GM12878 (cell line): ENCODE data around the gene NEMF. TPM values are rescaled to one million over a fixed set of nuclear protein-coding genes. Genes with fewer than 3 reads are reported as not detected.
"Not testable (repeated sequence)": the region's sequence is repeated elsewhere in the genome, so short reads cannot be mapped to it uniquely, and the experiment has no call there.

Experiments
- ATAC-seq: fragments of 200-7000 bp; cut with Tn5 transposase; 3 replicates; pipeline ENCODE4 v1.9.1; 2020; ENCODE audit warnings: mild to moderate bottlenecking, moderate library complexity
- BruUV-seq: library from RNA; stranded (reverse); fragments of 400-500 nt; replicated peaks from 2 replicates; lab custom pipeline; 2021; lab: Mats Ljungman, UMichigan
- CTCF ChIA-PET: fragments of 300-600 bp; sonication (Branson Sonifier 250); formaldehyde crosslinking; extraction: SDS; loops from one replicate; lab custom pipeline; 2021; ENCODE audit warnings: inconsistent platforms; lab: Yijun Ruan, JAX
- POLR2A ChIA-PET: fragments of 350-600 bp; formaldehyde crosslinking; extraction: SDS; loops from one replicate; lab custom pipeline; 2021; ENCODE audit warnings: inconsistent platforms; lab: Charles Lee
- RAD21 ChIA-PET: fragments of 300-600 bp; sonication (Branson Sonifier 250); formaldehyde crosslinking; loops from one replicate; lab custom pipeline; 2023; ENCODE audit warnings: antibody characterized with exemption; ENCODE audit not compliant: unreplicated experiment; lab: Charles Lee
- SMC1A ChIA-PET: fragments of 300-600 bp; sonication (Branson Sonifier 250); formaldehyde crosslinking; loops from one replicate; lab custom pipeline; 2023; ENCODE audit not compliant: unreplicated experiment, uncharacterized antibody; lab: Charles Lee
- DNase-seq: peaks from one replicate; pipeline ENCODE4 v3.0.0-alpha.2; 2011; ENCODE audit warnings: low read depth, low spot score
- FAIRE-seq: peaks from 3 replicates; lab custom pipeline; 2011; peaks lifted over from hg19 to GRCh38; lab: Jason Lieb, UNC
- H2AFZ ChIP-seq: 2 replicates; pipeline ENCODE4 v1.6.0; 2011; ENCODE audit warnings: low read depth, low read length, control low read depth; ENCODE audit not compliant: control insufficient read depth
- H3K27ac ChIP-seq: 2 replicates; pipeline ENCODE4 v1.5.1; 2011; ENCODE audit warnings: control low read depth; ENCODE audit not compliant: control insufficient read depth, insufficient read depth
- H3K27me3 ChIP-seq, 2 experiments: replicated peaks in 1 of 2; 2 replicates each; pipeline versions ENCODE4 v1.6.0 to v1.6.1; 2011; ENCODE audit warnings: low read length in 1 of 2; ENCODE audit not compliant: control insufficient read depth in 2 of 2, insufficient read depth in 2 of 2
- H3K36me3 ChIP-seq, 2 experiments: 2 replicates each; pipeline ENCODE4 v1.5.1; 2011; ENCODE audit warnings: low read length in 1 of 2; ENCODE audit not compliant: control insufficient read depth in 2 of 2, insufficient read depth in 2 of 2
- H3K4me1 ChIP-seq: 2 replicates; pipeline ENCODE4 v1.6.1; 2011; ENCODE audit warnings: mild to moderate bottlenecking, low read length, moderate library complexity, mixed read lengths; ENCODE audit not compliant: control insufficient read depth, insufficient read depth
- H3K4me2 ChIP-seq: 2 replicates; pipeline ENCODE4 v1.6.0; 2011; ENCODE audit warnings: control low read depth; ENCODE audit not compliant: control insufficient read depth, insufficient read depth
- H3K4me3 ChIP-seq: fragments of 200-600 bp; sonication (generic); 2 replicates; pipeline ENCODE4 v1.5.1; 2016
- H3K79me2 ChIP-seq: 2 replicates; pipeline ENCODE4 v1.6.0; 2011; ENCODE audit warnings: low read length; ENCODE audit not compliant: control insufficient read depth, insufficient read depth
- H3K9ac ChIP-seq: 2 replicates; pipeline ENCODE4 v1.8.0; 2011; ENCODE audit warnings: low read length, control low read depth, mixed read lengths; ENCODE audit not compliant: control insufficient read depth, insufficient read depth
- H3K9me3 ChIP-seq: replicated peaks from 3 replicates; pipeline ENCODE4 v1.5.1; 2011; ENCODE audit warnings: mild to moderate bottlenecking, low read length; ENCODE audit not compliant: control insufficient read depth, insufficient read depth
- H4K20me1 ChIP-seq: 2 replicates; pipeline ENCODE4 v1.6.0; 2011; ENCODE audit not compliant: control insufficient read depth, insufficient read depth
- ATF7 ChIP-seq: fragments of 450-650 bp; IDR thresholded peaks from 2 replicates; pipeline ENCODE4 v1.6.1; 2016; ENCODE audit warnings: low read depth, mild to moderate bottlenecking
- NFXL1 ChIP-seq: fragments of 450-650 bp; IDR thresholded peaks from 2 replicates; pipeline ENCODE4 v1.6.1; 2017; ENCODE audit warnings: antibody characterized with exemption, mild to moderate bottlenecking, borderline replicate concordance
- WGBS: methylation state at CpG from one replicate; pipeline ENCODE4 v1.1.6; 2016; ENCODE audit warnings: low lambda C conversion rate; ENCODE audit not compliant: insufficient replicate concordance, insufficient coverage; ENCODE audit errors: missing lambda C conversion rate; 5-methylcytosine and 5-hydroxymethylcytosine counted together
- in situ Hi-C: fragments of 300-500 bp; cut with MboI; formaldehyde crosslinking; loops from 9 replicates; pipeline ENCODE4 v1.14.3; 2018; ENCODE audit warnings: mixed read lengths
- intact Hi-C: fragments of 100-400 bp; cut with micrococcal nuclease; formaldehyde crosslinking; loops from one replicate; pipeline ENCODE4 v1.14.2; 2022; ENCODE audit not compliant: unreplicated experiment
- polyA plus RNA-seq, 11 experiments: library from polyadenylated mRNA; depleted of rRNA in 4 of 11; unstranded in 6 of 11; stranded (reverse) in 5 of 11; fragments of >200 nt; fragmentation: Nextera tagmentation in 4 of 11; fragmentation: Illumina TruSeq in 1 of 11; extraction: Ambion mirVana in 4 of 11; extraction: Trizol in 1 of 11; gene quantifications; 1 replicate in 1 of 11; 2 replicates in 10 of 11; pipeline versions ENCODE4 v1.2.1 to v1.2.3, GENCODE V29; 2011 to 2016; ENCODE audit warnings: inconsistent platforms in 2 of 11, missing spikeins in 2 of 11, low read depth in 1 of 11
- total RNA-seq, 4 experiments: library from RNA; depleted of rRNA in 3 of 4; stranded (reverse); fragments of >200 nt in 3 of 4; fragmentation: Illumina TruSeq in 1 of 4; extraction: Trizol in 1 of 4; gene quantifications; 2 replicates each; pipeline versions ENCODE4 v1.2.1 to v1.2.3, GENCODE V29; 2013 to 2021

The NEMF gene
- total and polyA plus RNA-seq, 10 of the 15 experiments (the other 5 are each of a cell fraction or from before 2014, with no cell fraction given), result 31.5 to 80.1 (median 61.1) TPM

DNA sequence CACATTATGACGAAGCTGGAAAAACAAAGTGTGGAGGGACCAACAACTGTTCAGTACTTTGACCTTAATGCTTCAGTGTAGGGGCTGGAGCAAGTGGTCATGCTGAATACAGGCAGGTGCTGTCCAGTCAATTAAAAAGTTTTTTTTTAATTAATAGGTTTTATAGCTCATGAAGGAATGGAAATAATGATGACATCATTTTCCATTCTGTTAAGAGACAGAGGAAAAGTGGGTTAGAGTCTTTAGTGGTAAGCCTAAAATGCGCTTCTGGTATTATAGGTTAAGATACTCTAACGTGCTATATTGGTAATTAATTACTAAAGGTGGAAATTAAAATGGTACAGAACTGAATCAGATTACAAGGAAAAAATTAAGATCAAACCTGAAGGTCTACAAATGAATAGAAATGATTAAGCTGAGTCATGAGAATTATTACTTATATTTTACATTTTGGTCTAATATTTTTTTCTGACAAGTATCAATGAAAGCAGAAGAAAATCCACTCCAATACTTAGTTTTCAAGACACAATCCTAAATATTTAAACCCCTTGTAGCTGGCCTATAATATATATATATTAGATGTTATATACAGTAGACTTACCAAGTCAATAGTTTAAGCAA lies 69.1 kb downstream of the NEMF start:
- intact Hi-C loops (no loop called here), in situ Hi-C loops (no loop called here)
- no peaks in the 10 kb centered on the region for H3K4me1 ChIP-seq
- no peak overlapping the region for H2AFZ ChIP-seq
- ChIA-PET RAD21 (no interaction called here), CTCF (no interaction called here), SMC1A (interaction anchor here (1.0 to 1.6 kb wide), 2 partner anchors 14 to 16 kb away, joined by 3 to 4 read pairs; partner anchors contain the start of gene KLHDC2), POLR2A (no interaction called here)
- H4K20me1 ChIP-seq, result no peaks in the 10 kb centered on the region
- H3K36me3 ChIP-seq, result peaks cover 3 to 36% of the 10 kb centered on the region in 2 experiments
- BruUV-seq, result no TSS peak
- no peak overlapping the region for H3K4me2 ChIP-seq
- no peaks in the 10 kb centered on the region for H3K79me2 ChIP-seq
- ATAC-seq, result no peak
- H3K27me3 ChIP-seq, result no peaks in the 10 kb centered on the region
- peak; percentile 38 for FAIRE-seq
- TF ChIP-seq NFXL1 (no peak), ATF7 (peak; percentile 37; the same call in 1 of the 2 replicates)
- H3K4me3 ChIP-seq, result no peak overlapping the region
- H3K27ac ChIP-seq, result no peak overlapping the region
- H3K9me3 ChIP-seq, result no peaks in the 10 kb centered on the region
- WGBS, result 77% methylated on average over 3 of the region's 3 CpGs
- H3K9ac ChIP-seq, result no peak overlapping the region
- DNase-seq, result no peak

DNA sequence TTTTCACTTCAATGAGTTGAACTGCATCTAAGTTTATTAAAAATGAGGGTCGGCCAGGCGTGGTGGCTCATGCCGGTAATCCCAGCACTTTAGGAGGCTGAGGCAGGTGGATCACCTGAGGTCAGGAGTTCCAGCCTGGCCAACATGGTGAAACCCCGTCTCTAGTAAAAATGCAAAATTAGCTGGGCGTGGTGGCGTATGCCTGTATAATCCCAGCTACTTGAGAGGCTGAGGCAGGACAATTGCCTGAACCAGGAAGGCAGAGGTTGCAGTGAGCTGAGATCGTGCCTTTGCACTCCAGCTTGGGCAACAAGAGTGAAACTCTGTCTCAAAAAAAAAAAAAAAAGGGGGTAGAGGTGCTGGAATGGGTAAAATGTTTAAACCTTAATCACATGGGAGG lies 71.5 kb downstream of the NEMF start:
- ChIA-PET CTCF (interaction anchor here (1.0 to 1.6 kb wide), 3 partner anchors 11 to 50 kb away, joined by 3 to 4 read pairs (median 3); no protein-coding TSS in a partner anchor), POLR2A (interaction anchor here (0.5 to 1.0 kb wide), 3 partner anchors 16 to 434 kb away, joined by 4 to 7 read pairs (median 5); no protein-coding TSS in a partner anchor), SMC1A (interaction anchor here (0.5 to 3.0 kb wide), 2 partner anchors 12 to 129 kb away, joined by 4 to 18 read pairs; partner anchors contain the start of gene KLHDC2), RAD21 (interaction anchor here (1.1 kb wide), 1 partner anchor 49 kb away, joined by 3 read pairs; no protein-coding TSS in a partner anchor)
- H2AFZ ChIP-seq, H3K79me2 ChIP-seq, H3K9me3 ChIP-seq, BruUV-seq, H3K9ac ChIP-seq, intact Hi-C loops, H4K20me1 ChIP-seq, DNase-seq, FAIRE-seq, H3K4me1 ChIP-seq, ATAC-seq, H3K4me2 ChIP-seq, H3K4me3 ChIP-seq, in situ Hi-C loops, H3K27ac ChIP-seq, H3K27me3 ChIP-seq: not testable (repeated sequence)
- 98% methylated on average over 7 of the region's 7 CpGs for WGBS
- peaks cover 0 to 27% of the 10 kb centered on the region in 2 experiments for H3K36me3 ChIP-seq
